Activated CD8-positive, alpha-beta memory T cell treated with anti-CD3 and anti-CD28 coated beads, Interleukin-2, amount 50 U/mL, for 24 hours (primary cell): Measurements from ENCODE around the gene TAF1.
"Not testable (repeated sequence)": the region's sequence is repeated elsewhere in the genome, so short reads cannot be mapped to it uniquely, and the experiment has no call there.

Experiments
- DNase-seq: peaks from one replicate; pipeline ENCODE4 v3.0.0-alpha.2; 2020; ENCODE audit errors: extremely low read depth

The TAF1 gene

DNA sequence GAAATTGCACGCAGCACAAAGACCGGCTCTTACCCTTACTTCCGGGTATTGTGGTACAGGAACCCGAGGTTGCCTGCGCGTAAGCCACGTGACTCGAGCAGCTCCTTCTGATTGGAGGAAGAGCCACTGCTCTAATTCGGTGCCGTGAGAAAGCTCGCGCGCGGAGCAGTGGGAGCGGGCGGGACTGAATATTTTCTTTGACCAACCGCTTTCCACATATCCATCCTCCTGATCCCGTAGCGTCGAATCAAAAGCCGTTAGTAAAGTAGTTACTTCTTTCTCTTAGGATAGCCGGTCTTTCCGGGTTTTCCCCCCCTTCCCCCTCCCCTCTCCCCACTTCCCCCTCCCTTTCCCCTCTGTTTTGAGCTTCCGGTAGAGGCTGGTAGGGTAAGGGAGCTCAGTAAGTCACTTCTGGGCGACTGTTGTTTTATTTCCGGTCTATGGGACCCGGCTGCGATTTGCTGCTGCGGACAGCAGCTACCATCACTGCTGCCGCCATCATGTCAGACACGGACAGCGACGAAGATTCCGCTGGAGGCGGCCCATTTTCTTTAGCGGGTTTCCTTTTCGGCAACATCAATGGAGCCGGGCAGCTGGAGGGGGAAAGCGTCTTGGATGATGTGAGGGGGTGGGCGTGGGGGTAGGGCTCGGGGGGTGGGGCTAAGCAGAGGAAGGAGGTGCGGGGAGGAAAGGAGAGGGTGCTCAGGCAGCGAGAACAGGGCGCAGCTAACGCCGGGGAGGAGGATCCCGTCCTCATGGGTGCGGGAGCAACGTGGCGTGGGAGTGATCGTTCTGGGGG lies at the start of gene TAF1:
Gene TAF1 (plus strand): TSS at position 483 of the 799 bp plus-strand sequence. CDS start 18 bp downstream, at position 501.
- peak; percentile 72 for DNase-seq

DNA sequence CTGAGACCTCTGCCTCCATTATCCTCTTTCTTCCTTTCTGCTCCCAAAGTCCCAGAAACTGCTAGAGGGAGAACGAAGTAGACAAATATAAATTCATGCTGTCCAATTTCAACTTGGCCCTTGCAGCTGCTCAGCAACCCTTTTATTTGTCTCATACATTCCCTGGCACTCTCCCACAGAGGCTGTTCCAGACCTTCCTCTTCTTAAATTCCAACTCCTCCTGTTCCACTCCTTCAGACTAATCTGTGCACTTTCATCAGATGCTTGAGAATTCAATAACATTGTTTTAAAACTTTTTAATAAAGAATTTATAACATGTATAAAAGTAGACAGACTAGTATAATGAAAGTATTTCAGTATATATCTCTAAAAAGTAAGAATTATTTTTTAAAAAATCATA lies 49.2 kb upstream of the TAF1 start:
- not testable (repeated sequence) for DNase-seq

DNA sequence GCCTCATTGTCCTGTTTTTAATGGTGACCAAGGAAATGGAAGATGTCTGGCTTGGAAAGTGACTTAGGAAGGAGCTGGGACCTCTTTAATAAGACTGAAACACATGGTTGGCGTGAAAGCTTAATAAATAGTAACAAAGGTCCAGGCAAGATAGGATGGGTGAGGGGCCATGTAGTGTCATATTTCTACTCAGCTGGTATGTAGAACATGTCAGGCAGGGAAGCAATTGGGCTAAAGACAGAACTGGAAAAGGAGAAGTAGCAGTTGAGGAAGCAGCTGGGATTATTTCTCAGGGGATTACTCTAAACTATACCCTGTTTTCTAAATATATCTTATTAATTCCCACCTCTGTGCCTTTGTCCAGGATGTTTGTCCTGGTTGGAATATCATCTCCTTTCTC lies 46.0 kb upstream of the TAF1 start:
- no peak for DNase-seq

- no peak for DNase-seq
Measured at GRCh38 chrX:71321731-71322130, 44.4 kb upstream of the TAF1 start.

GRCh38 chrX:71324452-71324851 lies 41.7 kb upstream of the TAF1 start:
- not testable (repeated sequence) for DNase-seq

DNA sequence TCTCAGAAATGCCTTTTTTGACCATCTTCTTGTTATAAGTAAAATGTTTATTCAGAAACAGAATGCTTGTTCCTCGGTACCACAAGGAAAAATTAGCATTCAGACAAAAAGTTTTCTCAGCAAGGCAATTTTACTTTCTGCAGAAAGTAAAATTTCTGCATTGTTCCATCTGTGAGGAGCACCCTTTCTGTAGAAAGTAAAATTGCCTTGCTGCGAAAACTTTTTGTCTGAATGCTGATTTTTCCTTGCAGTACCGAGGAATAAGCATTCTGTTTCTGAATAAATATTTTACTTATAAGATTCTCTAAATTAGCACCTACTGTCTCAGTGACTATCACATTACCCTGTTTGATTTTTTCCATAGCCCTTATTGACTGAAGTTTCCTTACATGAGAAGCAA lies 39.8 kb upstream of the TAF1 start:
- DNase-seq = no peak

- DNase-seq = not testable (repeated sequence)
Measured at GRCh38 chrX:71349151-71349665, 16.9 kb upstream of the TAF1 start.

GRCh38 chrX:71349867-71350266 lies 16.3 kb upstream of the TAF1 start:
- DNase-seq = not testable (repeated sequence)

GRCh38 chrX:71352439-71352838 lies 13.7 kb upstream of the TAF1 start:
- not testable (repeated sequence) for DNase-seq

GRCh38 chrX:71364221-71364620 lies 1.9 kb upstream of the TAF1 start:
- DNase-seq = no peak

- DNase-seq = no peak
Measured at GRCh38 chrX:71365356-71365874, 742 bp upstream of the TAF1 start.

GRCh38 chrX:71366674-71367256 lies 608 bp downstream of the TAF1 start:
- no peak for DNase-seq

GRCh38 chrX:71367396-71367795 lies 1.2 kb downstream of the TAF1 start:
- DNase-seq = no peak

DNA sequence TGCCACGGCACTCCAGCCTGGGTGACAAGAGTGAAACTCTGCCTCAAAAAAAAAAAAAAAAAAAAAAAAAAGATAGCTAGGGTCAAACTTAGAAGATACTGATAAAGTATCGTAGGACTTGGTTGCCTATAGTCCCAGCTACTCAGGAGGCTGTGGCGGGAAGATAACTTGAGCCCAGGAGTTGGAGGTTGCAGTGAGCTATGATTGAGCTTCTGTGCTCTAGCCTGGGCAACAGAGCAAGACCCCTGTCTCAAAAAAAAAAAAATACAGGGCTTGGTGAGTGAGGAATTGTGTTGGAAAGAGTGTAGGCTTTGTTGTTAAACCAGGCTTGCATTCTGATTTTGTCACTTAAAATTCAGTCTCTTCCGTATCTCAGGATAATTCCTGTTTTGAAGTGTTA lies 6.2 kb downstream of the TAF1 start:
- no peak for DNase-seq

DNA sequence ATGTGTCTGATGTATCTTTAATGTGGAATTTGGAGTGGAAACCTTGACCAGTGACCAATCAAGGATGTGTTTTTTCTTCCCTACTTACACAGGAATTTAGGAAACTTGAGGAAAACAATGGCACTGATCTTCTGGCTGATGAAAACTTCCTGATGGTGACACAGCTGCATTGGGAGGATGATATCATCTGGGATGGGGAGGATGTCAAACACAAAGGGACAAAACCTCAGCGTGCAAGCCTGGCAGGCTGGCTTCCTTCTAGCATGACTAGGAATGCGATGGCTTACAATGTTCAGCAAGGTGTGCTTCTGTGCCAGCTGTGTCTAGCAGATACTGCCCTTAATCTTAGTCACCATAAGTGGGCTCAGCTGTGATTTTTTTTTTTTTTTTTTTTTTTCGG lies 12.6 kb downstream of the TAF1 start:
- no peak for DNase-seq

DNA sequence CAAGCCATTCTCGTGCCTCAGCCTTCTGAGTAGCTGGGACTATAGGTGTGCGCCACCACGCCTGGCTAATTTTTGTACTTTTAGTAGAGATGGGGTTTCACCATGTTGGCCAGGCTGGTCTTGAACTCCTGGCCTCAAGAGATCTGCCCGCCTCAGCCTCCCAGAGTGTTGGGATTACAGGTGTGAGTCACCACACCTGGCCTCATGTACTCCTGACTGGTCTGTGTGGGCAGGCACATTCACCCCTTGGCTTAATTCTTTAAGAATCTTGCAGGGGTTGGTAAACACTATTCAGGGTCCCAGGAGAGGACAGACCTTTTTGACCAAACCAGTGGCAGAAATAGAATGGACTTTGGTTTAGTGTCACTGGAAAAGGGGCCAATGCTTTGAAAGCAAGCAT lies 25.6 kb downstream of the TAF1 start:
- not testable (repeated sequence) for DNase-seq

DNA sequence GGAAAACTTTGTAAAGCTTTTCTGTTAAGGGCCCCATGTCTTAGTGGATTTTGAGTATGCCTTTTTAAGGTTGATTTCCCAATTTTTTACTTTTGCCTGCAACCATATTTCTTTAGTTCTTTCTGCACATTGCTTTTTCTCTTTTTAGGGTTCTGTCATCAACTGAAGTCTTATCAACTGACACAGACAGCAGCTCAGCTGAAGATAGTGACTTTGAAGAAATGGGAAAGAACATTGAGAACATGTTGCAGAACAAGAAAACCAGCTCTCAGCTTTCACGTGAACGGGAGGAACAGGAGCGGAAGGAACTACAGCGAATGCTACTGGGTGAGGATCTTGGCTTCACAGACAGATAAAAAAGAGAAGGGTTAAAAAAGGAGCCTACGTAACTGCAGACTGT lies 27.8 kb downstream of the TAF1 start:
- DNase-seq = no peak

GRCh38 chrX:71396576-71396975 lies 30.4 kb downstream of the TAF1 start:
- DNase-seq = no peak

DNA sequence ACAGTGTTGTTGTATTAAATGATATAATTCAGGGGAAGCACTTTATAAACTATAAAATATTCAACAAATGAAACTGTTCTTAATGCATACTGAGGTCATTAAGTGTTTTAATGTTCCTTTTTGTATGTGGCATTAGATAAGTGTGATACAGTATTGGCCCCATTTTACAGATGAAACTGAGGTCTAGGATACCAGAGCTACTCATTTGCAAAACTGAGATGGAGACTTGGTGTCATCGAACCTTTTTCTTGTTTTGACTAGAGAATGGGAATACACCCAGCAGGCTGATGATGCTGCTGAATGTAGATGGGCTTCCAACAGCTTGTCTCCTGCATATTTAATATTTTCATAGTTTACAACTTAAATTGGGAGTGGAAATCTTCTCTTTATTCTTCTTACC lies 34.6 kb downstream of the TAF1 start:
- no peak for DNase-seq

DNA sequence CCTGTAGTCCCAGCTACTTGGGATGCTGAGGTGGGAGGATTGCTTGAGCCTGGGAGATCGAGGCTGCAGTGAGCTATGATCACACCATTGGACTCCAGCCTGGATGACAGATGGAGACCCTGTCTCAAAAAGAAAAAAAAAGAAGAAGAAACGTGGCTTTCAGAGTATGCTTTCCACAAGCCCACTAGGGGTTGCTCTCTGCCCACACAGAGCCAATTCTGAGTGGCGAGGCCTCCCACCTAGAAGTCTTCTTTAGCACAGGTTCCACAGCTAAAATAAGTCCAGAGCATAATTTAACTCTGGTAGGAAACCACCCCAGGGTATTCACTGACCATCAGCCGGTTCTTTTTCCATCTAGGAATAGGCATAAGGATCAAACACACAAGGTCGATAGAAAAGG lies 50.1 kb downstream of the TAF1 start:
- DNase-seq = not testable (repeated sequence)

DNA sequence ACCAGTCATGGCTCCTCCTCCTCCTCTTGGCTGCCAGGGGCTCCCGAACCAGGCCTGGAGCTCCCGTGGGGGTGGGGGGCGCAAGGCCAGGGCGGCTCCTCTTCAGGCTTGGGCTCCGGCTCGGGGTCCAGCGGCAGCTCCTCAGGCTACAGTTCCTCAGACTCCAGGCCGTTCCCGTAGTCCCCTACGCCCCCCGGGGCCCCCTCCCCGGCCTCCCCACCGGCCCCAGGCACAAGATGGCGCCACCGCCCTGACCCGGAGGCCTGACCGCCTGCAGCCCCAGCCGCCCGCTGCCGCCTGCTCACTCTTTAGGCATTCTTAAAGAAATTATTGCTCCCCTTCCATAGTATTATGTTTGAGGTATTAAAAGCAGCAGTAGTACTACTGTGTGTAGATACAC lies 54.5 kb downstream of the TAF1 start:
- no peak for DNase-seq

DNA sequence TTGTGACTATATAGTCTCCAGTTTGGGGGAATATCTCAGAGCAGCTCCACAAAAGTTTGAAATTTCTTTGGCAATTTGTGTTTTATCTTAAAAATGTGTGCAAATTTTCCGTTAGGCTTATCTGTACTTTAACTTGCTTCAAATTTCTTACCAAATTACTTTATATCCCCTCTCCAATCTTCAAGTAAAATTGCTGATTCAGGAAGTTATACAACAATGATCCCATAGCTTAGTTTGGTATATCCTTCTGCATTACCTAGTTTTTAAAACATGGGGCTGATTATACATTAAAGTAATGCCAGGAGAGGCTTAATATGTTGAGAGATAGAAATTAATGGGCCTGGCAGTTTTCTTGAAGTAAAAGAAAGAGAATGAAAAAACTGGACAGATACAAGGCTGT lies 66.6 kb downstream of the TAF1 start:
- DNase-seq = no peak

DNA sequence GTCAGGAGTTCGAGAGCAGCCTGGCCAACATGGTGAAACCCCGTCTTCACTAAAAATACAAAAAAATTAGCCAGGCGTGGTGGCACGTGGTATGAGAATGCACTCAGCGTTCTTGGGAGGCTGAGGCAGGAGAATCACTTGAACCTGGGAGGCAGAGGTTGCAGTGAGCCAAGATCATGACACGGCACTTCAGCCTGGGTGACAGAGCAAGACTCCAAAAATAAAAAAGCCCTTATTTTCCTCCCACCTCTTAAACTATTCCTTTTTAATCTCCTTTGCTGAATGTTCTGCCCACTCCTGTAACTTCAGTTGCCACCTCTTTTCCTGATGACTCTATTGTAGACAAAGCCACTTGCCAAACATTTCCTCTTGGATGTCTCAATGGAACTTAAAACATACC lies 72.6 kb downstream of the TAF1 start:
- DNase-seq = no peak
